NCI-H187 (cell line): ENCODE data around the gene NCS1.

Experiments used
- DNase-seq, 2 experiments: peaks; one replicate each; lab custom pipeline; 2025; lab: John Stamatoyannopoulos, UW

The NCS1 gene

DNA sequence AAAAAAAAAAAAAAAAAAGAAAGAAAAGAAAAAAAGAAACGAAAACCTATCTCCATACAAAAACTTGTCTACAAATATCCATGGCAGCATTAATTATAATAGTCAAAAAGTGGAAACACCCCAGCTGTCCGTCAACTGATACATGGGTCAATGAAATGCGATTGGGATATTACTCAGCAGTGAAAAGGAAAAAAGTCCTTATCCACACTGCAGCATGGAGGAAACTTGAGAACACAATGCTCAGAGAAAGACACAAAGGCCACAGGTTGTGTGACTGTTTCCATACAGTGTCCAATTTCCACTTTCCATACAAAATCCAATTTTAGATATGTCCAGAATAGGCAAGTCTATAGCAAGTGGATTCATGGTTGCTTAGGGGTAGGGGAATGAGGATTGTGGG, 24.3 kb upstream of the NCS1 start:
- DNase-seq, result no peak

DNA sequence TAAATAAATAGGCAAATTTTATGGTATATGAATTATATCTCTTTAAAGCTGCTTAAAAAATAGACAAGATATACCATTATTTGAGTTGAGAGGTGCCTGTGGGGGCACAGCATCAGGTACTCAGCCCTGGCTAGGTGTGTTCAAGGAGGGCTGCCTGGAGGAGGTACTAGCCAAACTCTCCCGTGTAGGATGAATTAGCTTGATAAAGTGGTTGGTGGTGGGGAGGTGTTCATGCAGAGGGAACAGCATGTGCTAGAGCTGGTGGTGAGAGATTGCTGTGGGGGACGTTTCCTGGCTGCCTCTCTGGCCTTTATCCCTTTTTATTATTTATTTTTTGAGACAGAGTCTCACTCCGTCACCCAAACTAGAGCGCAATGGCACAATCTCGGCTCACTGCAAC, 23.2 kb upstream of the NCS1 start:
- no peak for DNase-seq

DNA sequence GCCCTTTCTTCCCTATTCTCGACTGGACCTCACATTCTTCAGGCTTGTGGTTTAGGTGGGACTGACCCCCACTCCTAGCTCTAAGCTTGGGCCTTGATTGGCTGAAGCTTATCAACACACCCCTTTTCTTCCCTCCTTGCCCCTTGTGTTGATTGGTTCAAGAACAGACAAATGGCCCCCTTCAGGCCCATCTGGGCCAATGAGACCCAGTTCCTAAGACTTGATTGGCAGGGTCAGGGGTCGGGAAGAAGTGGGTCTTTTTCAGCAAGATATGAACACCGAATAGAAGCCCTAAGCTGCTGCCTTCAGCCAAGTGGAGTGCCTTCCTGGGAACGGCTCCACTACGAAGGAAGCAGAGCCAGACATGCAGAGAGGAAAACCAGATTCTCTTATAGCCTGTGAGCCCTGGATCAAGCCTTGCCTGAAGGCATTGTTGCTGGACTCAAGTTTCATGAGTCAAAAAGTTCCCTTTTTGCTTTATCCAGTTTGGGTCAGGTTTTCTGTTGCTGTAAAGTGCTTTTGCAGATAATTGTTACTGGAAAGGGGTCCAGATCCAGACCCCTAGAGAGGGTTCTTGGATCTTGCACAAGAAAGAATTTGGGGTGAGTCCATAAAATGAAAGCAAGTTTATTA, 22.4 kb upstream of the NCS1 start:
- DNase-seq, result no peak

- no peak for DNase-seq
Measured at GRCh38 chr9:130150779-130151382, 21.3 kb upstream of the NCS1 start.

GRCh38 chr9:130154816-130155215, 17.4 kb upstream of the NCS1 start:
- DNase-seq, result no peak

GRCh38 chr9:130155647-130156046, 16.6 kb upstream of the NCS1 start:
- DNase-seq, result no peak

- no peak for DNase-seq
Measured at GRCh38 chr9:130156672-130157071, 15.5 kb upstream of the NCS1 start.

GRCh38 chr9:130157079-130157478, 15.1 kb upstream of the NCS1 start:
- no peak for DNase-seq

- DNase-seq, result no peak
Measured at GRCh38 chr9:130158001-130158400, 14.2 kb upstream of the NCS1 start.

- DNase-seq, result no peak
Measured at GRCh38 chr9:130159057-130159456, 13.1 kb upstream of the NCS1 start.

DNA sequence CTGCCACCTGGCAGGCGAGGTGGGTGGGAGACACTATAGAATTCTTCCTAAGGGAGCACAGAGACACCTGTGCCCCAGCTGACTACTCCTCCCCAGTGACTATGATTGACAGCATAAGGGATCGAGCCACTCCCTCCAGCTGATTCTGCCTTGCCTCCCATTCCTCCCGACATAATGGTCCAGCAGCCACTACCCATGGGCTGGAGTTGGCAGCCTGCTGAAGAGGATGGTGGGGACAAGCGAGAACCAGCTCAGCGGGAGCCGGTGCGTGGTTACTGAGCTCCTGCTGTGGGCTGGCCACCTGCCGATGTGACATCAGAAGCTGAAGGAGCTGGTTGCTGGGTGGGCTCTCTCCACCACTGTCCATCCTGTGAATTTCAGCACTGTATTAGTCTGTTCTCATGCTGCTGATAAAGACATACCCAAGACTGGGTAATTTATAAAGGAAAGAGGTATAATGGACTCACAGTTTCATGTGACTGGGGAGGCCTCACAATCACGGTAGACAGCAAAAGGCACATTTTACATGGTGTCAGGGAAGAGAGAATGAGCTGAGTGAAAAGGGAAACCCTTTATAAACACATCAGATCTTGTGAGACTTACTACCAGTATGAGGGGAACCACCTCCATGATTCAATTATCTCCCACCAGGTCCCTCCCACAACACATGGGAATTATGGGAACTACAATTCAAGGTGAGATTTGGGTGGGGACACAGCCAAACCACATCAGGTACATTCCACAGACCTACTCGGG, 12.1 kb upstream of the NCS1 start:
- peak; percentile 19 to 27 for DNase-seq

GRCh38 chr9:130160862-130161470, 11.2 kb upstream of the NCS1 start:
- DNase-seq, result no peak

DNA sequence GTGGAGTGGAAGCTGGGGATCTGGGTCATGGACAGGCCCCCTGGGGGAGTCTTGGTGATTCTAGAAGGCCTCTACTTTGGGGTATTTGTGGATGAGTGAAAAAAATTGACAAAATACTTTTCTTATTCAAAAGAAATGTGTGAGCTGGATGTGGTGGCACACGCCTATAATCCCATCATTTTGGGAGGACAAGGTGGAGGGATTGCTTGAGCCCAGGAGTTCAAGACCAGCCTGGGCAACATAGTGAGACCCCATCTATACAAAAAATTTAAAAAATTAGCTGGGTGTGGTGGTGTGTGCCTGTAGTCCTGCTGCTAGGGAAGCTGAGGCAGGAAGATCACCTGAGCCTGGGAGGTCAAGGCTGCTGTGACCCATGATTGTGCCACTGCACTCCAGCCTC, 6.6 kb upstream of the NCS1 start:
- DNase-seq, result no peak

- no peak for DNase-seq
Measured at GRCh38 chr9:130166399-130166798, 5.8 kb upstream of the NCS1 start.

DNA sequence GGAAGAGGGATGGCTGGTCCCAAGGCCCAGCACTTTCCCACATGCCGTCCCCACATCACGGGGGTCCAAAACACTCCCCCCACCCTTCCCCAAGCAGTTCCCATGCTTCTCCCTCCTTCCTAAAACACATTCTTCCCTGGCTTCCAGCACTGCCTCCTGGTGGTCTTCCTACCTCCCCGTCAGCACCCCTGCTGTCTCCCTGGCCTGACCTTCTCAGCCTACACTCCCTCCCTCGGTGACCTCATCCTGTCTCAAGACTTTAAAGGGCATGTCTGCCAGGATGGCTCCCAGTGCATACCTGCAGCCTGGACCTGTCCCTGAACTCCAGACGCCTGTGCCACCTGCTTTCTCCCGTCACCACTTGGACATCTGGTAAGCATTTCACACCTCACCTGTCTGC, 4.3 kb upstream of the NCS1 start:
- DNase-seq, result no peak

DNA sequence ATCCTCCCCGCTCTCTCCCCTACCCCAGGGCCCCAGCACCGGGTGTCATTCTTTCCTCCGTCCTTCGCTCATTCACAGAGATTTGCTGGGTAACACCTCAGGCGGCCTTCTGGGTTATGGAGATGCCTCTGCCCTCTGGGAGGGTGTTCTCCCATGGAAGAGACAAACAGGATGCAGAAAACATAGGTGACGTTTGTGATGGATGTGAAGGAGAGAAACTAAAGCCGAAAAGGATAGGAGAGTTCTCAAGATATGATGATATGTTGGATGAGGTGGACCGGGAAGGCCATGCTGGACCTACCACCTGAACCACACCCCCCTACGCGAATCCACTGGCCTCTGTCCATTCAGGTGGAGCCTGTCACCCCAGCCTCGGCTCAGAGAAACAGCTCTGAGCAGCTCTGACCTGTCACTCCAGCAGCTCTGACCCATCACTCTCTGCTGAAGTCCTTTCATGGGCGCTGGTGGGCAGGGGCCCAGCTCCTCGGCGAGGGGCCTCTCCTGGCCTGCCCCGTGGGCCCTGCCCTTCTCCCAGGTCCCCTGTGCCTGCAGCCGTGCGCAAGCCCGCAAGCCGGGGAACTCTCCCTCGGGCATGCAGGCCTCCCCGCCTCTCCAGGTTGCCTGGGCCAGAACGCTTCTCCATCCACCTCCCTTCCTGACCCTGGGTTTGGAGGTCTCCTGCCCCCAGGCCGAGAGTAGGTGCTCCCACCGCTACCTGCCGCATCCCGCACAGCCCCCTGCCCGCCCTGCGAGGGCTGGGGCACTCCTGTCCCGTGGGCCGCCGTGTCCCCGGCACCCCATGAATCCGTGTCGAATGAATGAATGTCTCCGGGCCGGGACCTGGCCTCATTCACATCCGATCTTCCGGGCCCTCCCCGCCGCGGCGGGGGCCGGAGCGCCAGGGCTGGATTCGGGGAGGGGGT, 717 bp upstream of the NCS1 start:
- no peak for DNase-seq

- no peak for DNase-seq
Measured at GRCh38 chr9:130172858-130173665, 858 bp downstream of the NCS1 start.

DNA sequence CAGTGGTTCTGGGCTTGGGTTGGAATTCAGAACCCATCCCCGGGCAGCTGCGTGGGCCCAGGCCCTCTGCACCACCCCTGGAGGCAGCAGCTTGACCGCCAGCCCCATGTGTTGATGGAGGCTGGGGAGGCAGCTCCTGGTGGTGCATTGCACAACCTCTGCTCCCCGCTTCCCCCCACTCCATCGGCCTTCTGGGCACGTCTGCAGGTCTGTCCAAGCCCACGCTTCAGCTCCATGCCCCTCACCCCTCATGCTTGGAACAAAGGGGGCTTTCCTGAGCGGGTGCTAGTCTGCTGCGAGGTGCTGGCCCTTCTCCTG, 1.4 kb downstream of the NCS1 start:
- DNase-seq, result no peak

DNA sequence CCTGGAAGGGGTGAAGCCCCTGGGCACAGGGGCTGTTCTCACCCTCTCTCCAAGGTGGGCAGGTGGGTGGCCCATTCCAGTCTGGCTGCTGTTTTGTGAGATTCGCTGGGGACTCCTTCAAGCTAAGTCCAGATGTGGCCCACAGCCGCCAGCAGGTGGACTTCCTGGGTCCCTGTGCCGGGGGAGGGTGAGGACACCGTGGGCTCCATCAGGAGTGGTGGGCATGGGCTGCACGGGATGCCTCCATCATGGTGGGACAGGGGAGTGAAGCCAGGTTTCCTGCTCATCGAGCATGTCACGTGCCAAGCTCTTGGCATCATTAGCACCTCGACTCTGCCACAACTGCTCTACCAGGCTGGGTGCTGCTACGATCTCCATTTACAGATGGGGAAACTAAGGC, 1.8 kb downstream of the NCS1 start:
- no peak for DNase-seq

- DNase-seq, result no peak
Measured at GRCh38 chr9:130174920-130175321, 2.7 kb downstream of the NCS1 start.

GRCh38 chr9:130175355-130175754, 3.2 kb downstream of the NCS1 start:
- no peak for DNase-seq
